Measurements from ENCODE around the gene TEX35.

GRCh38 chr1:178465011-178465410, 47.9 kb upstream of the TEX35 start:
- no peak for TF ChIP-seq CTCF (optimal IDR thresholded peaks at IDR 0.05 in 1 of 3, IDR thresholded peaks at IDR 0.05 in 1 of 3, conservative IDR thresholded peaks at IDR 0.05 in 1 of 3; ENCODE audit: extremely low read depth in 1 of 3, insufficient read depth in 2 of 3, low read length in 3 of 3)
- TF ChIP-seq EZH2 (IDR thresholded peaks at IDR 0.05; ENCODE audit: low read length) = no peak
